DND-41 (cell line): Measurements from ENCODE around the gene ISG20.

Source experiments
- EZH2 ChIP-seq: IDR thresholded peaks from 3 replicates; pipeline ENCODE4 v1.6.1; 2012; ENCODE audit warnings: borderline replicate concordance, low read depth, mild to moderate bottlenecking, moderate library complexity, low read length, inconsistent platforms; ENCODE audit not compliant: severe bottlenecking
- TF ChIP-seq, protein P1 (sequence below): IDR thresholded peaks from 2 replicates; pipeline ENCODE4 v1.5.1; 2012; ENCODE audit warnings: borderline replicate concordance, low read length, moderate library complexity, mild to moderate bottlenecking; ENCODE audit not compliant: poor library complexity, severe bottlenecking; ENCODE audit errors: extremely low read depth

DNA sequence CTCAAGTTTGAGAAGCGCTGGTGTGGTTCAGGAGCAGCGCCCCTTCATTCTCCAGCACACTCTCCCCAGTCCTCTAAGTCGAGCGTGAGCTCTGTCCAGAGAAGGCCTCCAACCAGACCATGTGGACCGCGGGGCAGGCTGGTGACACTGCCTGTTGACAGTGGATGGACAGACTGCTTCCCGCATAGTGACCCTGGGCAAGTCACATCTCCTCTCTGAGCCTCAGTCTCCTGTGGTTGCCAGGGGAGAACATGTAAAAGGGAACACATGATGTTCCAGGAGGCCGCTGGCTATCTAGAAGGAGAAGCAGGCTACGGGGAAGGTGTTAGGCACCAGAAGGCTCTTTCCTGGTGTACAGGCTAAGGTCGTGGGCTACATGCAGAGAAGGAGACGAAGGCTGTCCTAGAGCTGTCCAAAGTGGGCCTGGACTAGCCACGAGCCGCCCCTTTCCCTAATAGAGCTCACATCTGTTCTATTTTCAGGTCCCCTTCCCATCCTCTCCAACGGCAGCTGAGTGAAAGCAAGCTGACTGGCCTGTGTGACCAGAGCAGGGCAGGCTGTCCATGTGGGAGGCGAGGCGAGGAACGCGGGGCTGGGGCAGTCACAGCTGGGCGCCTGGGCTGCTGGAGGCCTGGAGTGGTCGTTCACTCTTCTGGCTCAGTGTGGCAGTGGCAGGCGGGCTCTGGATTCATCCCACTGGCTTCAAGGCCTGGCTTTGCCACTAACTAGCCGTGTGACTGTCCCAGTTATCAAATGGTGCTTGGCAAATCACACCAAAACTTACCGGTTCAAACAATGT lies 11.1 kb downstream of the ISG20 start:
- TF ChIP-seq EZH2, result no peak
- TF ChIP-seq, protein P1, sequence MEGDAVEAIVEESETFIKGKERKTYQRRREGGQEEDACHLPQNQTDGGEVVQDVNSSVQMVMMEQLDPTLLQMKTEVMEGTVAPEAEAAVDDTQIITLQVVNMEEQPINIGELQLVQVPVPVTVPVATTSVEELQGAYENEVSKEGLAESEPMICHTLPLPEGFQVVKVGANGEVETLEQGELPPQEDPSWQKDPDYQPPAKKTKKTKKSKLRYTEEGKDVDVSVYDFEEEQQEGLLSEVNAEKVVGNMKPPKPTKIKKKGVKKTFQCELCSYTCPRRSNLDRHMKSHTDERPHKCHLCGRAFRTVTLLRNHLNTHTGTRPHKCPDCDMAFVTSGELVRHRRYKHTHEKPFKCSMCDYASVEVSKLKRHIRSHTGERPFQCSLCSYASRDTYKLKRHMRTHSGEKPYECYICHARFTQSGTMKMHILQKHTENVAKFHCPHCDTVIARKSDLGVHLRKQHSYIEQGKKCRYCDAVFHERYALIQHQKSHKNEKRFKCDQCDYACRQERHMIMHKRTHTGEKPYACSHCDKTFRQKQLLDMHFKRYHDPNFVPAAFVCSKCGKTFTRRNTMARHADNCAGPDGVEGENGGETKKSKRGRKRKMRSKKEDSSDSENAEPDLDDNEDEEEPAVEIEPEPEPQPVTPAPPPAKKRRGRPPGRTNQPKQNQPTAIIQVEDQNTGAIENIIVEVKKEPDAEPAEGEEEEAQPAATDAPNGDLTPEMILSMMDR, result no peak
